ENCODE results near the gene PLCG2. TPM values are rescaled to one million over a fixed set of nuclear protein-coding genes. Genes with fewer than 3 reads are reported as not detected.
"Not testable (repeated sequence)": the region's sequence is repeated elsewhere in the genome, so short reads cannot be mapped to it uniquely, and the experiment has no call there.

The PLCG2 gene
- total RNA-seq, 2 experiments from 2014 or later: 13.5 to 15.2 TPM

- peaks cover 53% of the 10 kb centered on the region for H3K36me3 Mint-ChIP-seq
Measured at GRCh38 chr16:82004601-82005000, 225.5 kb downstream of the PLCG2 start.

GRCh38 chr16:82005027-82005830 lies 226.1 kb downstream of the PLCG2 start:
- Mint-ChIP-seq H3K27ac (no peak overlapping the region), H3K4me1 (peaks cover 6% of the 10 kb centered on the region), H3K27me3 (no peaks in the 10 kb centered on the region), H3K4me3 (no peak overlapping the region), H3K36me3 (peaks cover 54% of the 10 kb centered on the region), H3K9me3 (peaks cover 13% of the 10 kb centered on the region)
- POLR2A ChIA-PET: no interaction called here
- DNase-seq (no peak), ATAC-seq (ENCODE audit: low read depth) (no peak)

More at GRCh38 chr16:82004601-82005000, 225.5 kb downstream of the PLCG2 start:
- POLR2A ChIA-PET: no interaction called here
- Mint-ChIP-seq H3K9me3 (peaks cover 12% of the 10 kb centered on the region), H3K4me1 (peaks cover 6% of the 10 kb centered on the region), H3K4me3 (no peak overlapping the region), H3K27me3 (no peaks in the 10 kb centered on the region), H3K27ac (no peak overlapping the region)
- ATAC-seq (ENCODE audit: low read depth): no peak
- DNase-seq: no peak

DNA sequence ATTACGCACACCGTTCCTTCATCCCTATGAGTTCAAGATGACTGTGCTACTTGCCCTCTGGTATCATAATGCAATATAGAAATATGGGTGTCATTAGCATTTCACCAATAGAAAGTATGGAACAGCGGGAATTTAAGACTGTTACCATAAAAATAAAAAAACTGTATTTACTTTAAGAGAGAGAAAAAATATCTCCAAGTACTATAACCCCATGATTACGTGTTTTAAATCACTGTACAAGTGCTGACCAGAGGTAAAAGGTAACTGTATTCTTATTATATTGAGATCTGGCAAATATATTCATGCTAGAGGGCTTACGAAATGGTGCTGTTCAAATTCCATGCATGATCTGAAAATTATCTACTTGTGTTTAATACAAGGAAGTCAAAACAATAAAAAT lies 226.9 kb downstream of the PLCG2 start:
- H3K36me3 Mint-ChIP-seq: peaks cover 55% of the 10 kb centered on the region
- DNase-seq: no peak

GRCh38 chr16:82007189-82007588 lies 228.1 kb downstream of the PLCG2 start:
- DNase-seq: no peak
- no peak for ATAC-seq (ENCODE audit: low read depth)
- Mint-ChIP-seq H3K9me3 (peaks cover 16% of the 10 kb centered on the region), H3K36me3 (peaks cover 50% of the 10 kb centered on the region), H3K4me1 (peaks cover 14% of the 10 kb centered on the region), H3K27ac (no peak overlapping the region), H3K27me3 (no peaks in the 10 kb centered on the region), H3K4me3 (no peak overlapping the region)
- POLR2A ChIA-PET: no interaction called here

More for the DNA sequence above, 226.9 kb downstream of the PLCG2 start:
- H3K27me3 Mint-ChIP-seq: no peaks in the 10 kb centered on the region
- POLR2A ChIA-PET: no interaction called here
- H3K27ac Mint-ChIP-seq: no peak overlapping the region
- ATAC-seq (ENCODE audit: low read depth): no peak
- H3K4me1 Mint-ChIP-seq: peaks cover 13% of the 10 kb centered on the region
- H3K4me3 Mint-ChIP-seq: no peak overlapping the region
- peaks cover 13% of the 10 kb centered on the region for H3K9me3 Mint-ChIP-seq

DNA sequence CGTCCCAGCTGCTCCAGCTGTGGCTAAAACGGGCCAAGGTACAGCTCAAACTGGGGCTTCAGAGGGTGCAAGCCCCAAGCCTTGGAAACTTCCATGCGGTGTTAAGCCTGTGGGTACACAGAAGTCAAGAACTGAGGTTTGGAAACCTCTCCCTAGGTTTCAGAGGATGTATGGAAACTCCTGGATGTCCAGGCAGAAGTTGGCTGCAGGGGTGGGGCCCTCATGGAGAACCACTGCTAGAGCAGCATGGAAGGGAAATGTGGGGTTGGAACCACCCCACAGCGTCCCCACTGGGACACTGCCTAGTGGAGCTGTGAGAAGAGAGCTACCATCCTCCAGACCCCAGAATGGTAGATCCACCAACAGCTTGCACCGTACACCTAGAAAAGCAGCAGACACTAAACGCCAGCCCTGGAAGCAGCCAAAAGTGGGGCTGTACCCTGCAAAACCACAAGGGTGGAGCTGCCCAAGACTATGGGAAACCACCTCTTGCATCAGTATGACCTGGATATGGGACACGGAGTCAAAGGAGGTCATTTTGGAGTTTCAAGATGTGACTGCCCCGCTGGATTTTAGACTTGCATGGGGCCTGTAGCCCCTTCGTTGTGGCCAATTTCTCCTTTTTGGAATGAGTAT lies 230.0 kb downstream of the PLCG2 start:
- H3K4me3 Mint-ChIP-seq: no peak overlapping the region
- POLR2A ChIA-PET: no interaction called here
- DNase-seq (no peak), ATAC-seq (ENCODE audit: low read depth) (no peak)
- H3K36me3 Mint-ChIP-seq: peaks cover 44% of the 10 kb centered on the region
- peaks cover 6% of the 10 kb centered on the region for H3K27me3 Mint-ChIP-seq
- H3K9me3 Mint-ChIP-seq: peaks cover 21% of the 10 kb centered on the region
- H3K27ac Mint-ChIP-seq: no peak overlapping the region
- H3K4me1 Mint-ChIP-seq: peaks cover 17% of the 10 kb centered on the region

GRCh38 chr16:82009789-82010188 lies 230.7 kb downstream of the PLCG2 start:
- DNase-seq; ATAC-seq (ENCODE audit: low read depth); H3K27ac Mint-ChIP-seq; H3K27me3 Mint-ChIP-seq; POLR2A ChIA-PET: not testable (repeated sequence)
- Mint-ChIP-seq H3K36me3 (peaks cover 38% of the 10 kb centered on the region), H3K4me1 (peaks cover 17% of the 10 kb centered on the region), H3K4me3 (peak overlapping the region; percentile 10), H3K9me3 (peaks cover 21% of the 10 kb centered on the region)

DNA sequence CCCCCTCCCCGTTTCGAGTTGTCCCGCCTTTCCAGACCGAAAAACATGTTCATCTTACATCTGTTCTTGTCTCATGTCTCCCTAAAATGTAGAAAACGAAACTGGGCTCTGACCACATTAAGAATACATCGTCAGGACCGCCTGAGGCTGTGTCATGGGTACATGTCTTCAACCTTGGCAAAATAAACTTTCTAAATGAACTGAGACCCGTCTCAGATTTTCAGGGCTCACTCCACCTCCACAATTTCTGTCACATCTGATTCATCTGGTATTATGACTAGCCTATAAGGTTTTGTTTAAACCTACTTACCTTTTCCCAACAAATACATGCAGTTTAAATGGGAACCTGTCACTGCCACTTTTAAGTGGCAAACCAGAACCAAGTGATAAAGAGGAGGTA lies 231.6 kb downstream of the PLCG2 start:
- no peak for ATAC-seq (ENCODE audit: low read depth)
- peak overlapping the region; percentile 83 for H3K27ac Mint-ChIP-seq
- POLR2A ChIA-PET: interaction anchor here (1.0 kb wide), 1 partner anchor 13 kb away, joined by 3 read pairs; no protein-coding TSS in a partner anchor

DNA sequence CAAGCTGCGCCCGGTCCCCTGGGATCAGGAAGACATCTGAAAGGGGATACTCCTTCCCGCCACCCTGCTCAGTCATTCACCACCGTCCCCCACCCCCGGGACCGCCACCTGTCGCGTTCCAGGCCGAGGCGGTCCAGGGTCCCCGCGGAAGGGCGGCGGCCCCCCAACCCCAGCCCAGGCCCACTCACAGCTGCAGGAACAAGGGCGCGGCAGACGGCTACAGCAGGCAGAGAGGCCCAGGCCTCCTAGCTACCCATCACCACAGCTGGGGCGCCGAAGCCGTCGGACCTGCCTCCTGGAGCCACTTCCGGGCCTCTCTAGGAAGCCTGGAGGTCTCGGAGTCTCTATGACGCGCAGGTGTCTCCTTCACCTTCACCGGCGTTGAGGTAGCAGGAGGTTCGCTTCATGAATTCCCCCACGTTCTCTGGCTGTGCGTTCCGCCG lies 232.1 kb downstream of the PLCG2 start, which contains the start of gene SDR42E1:
Gene SDR42E1 (minus strand): TSS at position 272 of the 443 bp plus-strand sequence. CDS start 10,612 bp downstream, outside the sequence.
- peak; percentile 98 for ATAC-seq (ENCODE audit: low read depth)
- peaks cover 17% of the 10 kb centered on the region for H3K4me1 Mint-ChIP-seq
- peak; percentile 74 for DNase-seq
- H3K36me3 Mint-ChIP-seq: peaks cover 32% of the 10 kb centered on the region
- peak within 1 kb of the TSS; percentile 83 for H3K27ac Mint-ChIP-seq
- peaks cover 9% of the 10 kb centered on the region for H3K27me3 Mint-ChIP-seq
- H3K4me3 Mint-ChIP-seq: peak within 1 kb of the TSS; percentile 91
- POLR2A ChIA-PET: interaction anchor here (1.0 kb wide), 1 partner anchor 13 kb away, joined by 3 read pairs; no protein-coding TSS in a partner anchor
- peaks cover 26% of the 10 kb centered on the region for H3K9me3 Mint-ChIP-seq

More for the DNA sequence above, 231.6 kb downstream of the PLCG2 start:
- H3K36me3 Mint-ChIP-seq: peaks cover 36% of the 10 kb centered on the region
- H3K9me3 Mint-ChIP-seq: peaks cover 26% of the 10 kb centered on the region
- peaks cover 9% of the 10 kb centered on the region for H3K27me3 Mint-ChIP-seq
- peaks cover 17% of the 10 kb centered on the region for H3K4me1 Mint-ChIP-seq
- DNase-seq: no peak
- H3K4me3 Mint-ChIP-seq: peak overlapping the region; percentile 91

Other genes starting within 250 kb of the PLCG2 start
- gene SDR42E1, start 232.2 kb downstream of the PLCG2 start, total RNA-seq: 10 to 100 TPM; 12.5 to 13.9 TPM

All from activated naive CD8-positive, alpha-beta T cell treated with anti-CD3 and anti-CD28 coated beads, Interleukin-2, amount 10 ng/mL, durations not matched to agents 7 days and 5 days (primary cell).